ENCODE data around the gene HP. TPM values are rescaled to one million over a fixed set of nuclear protein-coding genes. Genes with fewer than 3 reads are reported as not detected.
A peak's percentile ranks its signal among the peaks of the same experiment; 100 is the strongest.
"Not testable (repeated sequence)": the region's sequence is repeated elsewhere in the genome, so short reads cannot be mapped to it uniquely, and the experiment has no call there.

The HP gene
- total and polyA plus RNA-seq, 2 experiments from 2014 or later: 0.45 TPM; not detected in 1

GRCh38 chr16:72064361-72064894 lies 10.1 kb downstream of the HP start:
- DNase-seq (ENCODE audit: low read depth in 1 of 2, low spot score in 1 of 2): no peak
- no peak overlapping the region for H3K27ac ChIP-seq

GRCh38 chr16:72066747-72067146 lies 12.4 kb downstream of the HP start:
- no peak overlapping the region for H3K4me3 ChIP-seq
- peak; percentile 64 to 72 for DNase-seq (ENCODE audit: low read depth in 1 of 2, low spot score in 1 of 2)
- peaks cover 13% of the 10 kb centered on the region for H3K4me1 ChIP-seq (ENCODE audit: low read depth)
- no peaks in the 10 kb centered on the region for H3K27me3 ChIP-seq
- H3K36me3 ChIP-seq: no peaks in the 10 kb centered on the region
- no peaks in the 10 kb centered on the region for H3K9me3 ChIP-seq (ENCODE audit: low read depth)
- H3K27ac ChIP-seq: no peak overlapping the region
- TF ChIP-seq CTCF (IDR thresholded peaks at IDR 0.05; ENCODE audit: low read depth, low read length): peak; percentile 66

More at GRCh38 chr16:72064361-72064894, 10.1 kb downstream of the HP start:
- Histone ChIP-seq H3K27me3 (no peaks in the 10 kb centered on the region), H3K4me1 (ENCODE audit: low read depth) (peaks cover 13% of the 10 kb centered on the region), H3K4me3 (no peak overlapping the region), H3K36me3 (no peaks in the 10 kb centered on the region), H3K9me3 (ENCODE audit: low read depth) (no peaks in the 10 kb centered on the region)
- TF ChIP-seq CTCF (IDR thresholded peaks at IDR 0.05; ENCODE audit: low read depth, low read length): no peak

- peaks cover 13% of the 10 kb centered on the region for H3K4me1 ChIP-seq (ENCODE audit: low read depth)
- no peaks in the 10 kb centered on the region for H3K27me3 ChIP-seq
- TF ChIP-seq CTCF (IDR thresholded peaks at IDR 0.05; ENCODE audit: low read depth, low read length): no peak
- no peak overlapping the region for H3K27ac ChIP-seq
- no peaks in the 10 kb centered on the region for H3K9me3 ChIP-seq (ENCODE audit: low read depth)
- DNase-seq (ENCODE audit: low read depth in 1 of 2, low spot score in 1 of 2): no peak
- no peak overlapping the region for H3K4me3 ChIP-seq
- no peaks in the 10 kb centered on the region for H3K36me3 ChIP-seq
Observed at GRCh38 chr16:72068930-72069329, 14.6 kb downstream of the HP start.

GRCh38 chr16:72072514-72073342 lies 18.4 kb downstream of the HP start:
- Histone ChIP-seq H3K4me3 (no peak overlapping the region), H3K27me3 (no peaks in the 10 kb centered on the region), H3K27ac (no peak overlapping the region), H3K9me3 (ENCODE audit: low read depth) (no peaks in the 10 kb centered on the region), H3K36me3 (no peaks in the 10 kb centered on the region), H3K4me1 (ENCODE audit: low read depth) (peaks cover 3% of the 10 kb centered on the region)
- DNase-seq (ENCODE audit: low read depth in 1 of 2, low spot score in 1 of 2): peak; percentile 3 to 89
- TF ChIP-seq CTCF (IDR thresholded peaks at IDR 0.05; ENCODE audit: low read depth, low read length): no peak

- Histone ChIP-seq H3K27ac (no peak overlapping the region), H3K4me3 (no peak overlapping the region), H3K27me3 (no peaks in the 10 kb centered on the region), H3K36me3 (no peaks in the 10 kb centered on the region), H3K4me1 (ENCODE audit: low read depth) (peaks cover 3% of the 10 kb centered on the region), H3K9me3 (ENCODE audit: low read depth) (no peaks in the 10 kb centered on the region)
- peak in 1 of 2 donors; percentile 66 for DNase-seq (ENCODE audit: low read depth in 1 of 2, low spot score in 1 of 2)
- no peak for TF ChIP-seq CTCF (IDR thresholded peaks at IDR 0.05; ENCODE audit: low read depth, low read length)
Observed at GRCh38 chr16:72073560-72074230, 19.4 kb downstream of the HP start.

- not testable (repeated sequence) for DNase-seq (ENCODE audit: low read depth in 1 of 2, low spot score in 1 of 2); H3K9me3 ChIP-seq (ENCODE audit: low read depth); H3K36me3 ChIP-seq; H3K4me1 ChIP-seq (ENCODE audit: low read depth); H3K27ac ChIP-seq; H3K27me3 ChIP-seq; H3K4me3 ChIP-seq
Observed at GRCh38 chr16:72075067-72075466, 20.8 kb downstream of the HP start.

- not testable (repeated sequence) for H3K9me3 ChIP-seq (ENCODE audit: low read depth); H3K4me3 ChIP-seq; H3K4me1 ChIP-seq (ENCODE audit: low read depth); DNase-seq (ENCODE audit: low read depth in 1 of 2, low spot score in 1 of 2); H3K36me3 ChIP-seq; H3K27ac ChIP-seq; H3K27me3 ChIP-seq
Observed at GRCh38 chr16:72076991-72077706, 22.8 kb downstream of the HP start.

Data from cardiac muscle cell (in vitro differentiated cells and primary cell).